ENCODE results near the gene GPC6.

Gene GPC6

GRCh38 chr13:94129490-94129894, 902.9 kb downstream of the GPC6 start:
- no peak for TF ChIP-seq CTCF (IDR thresholded peaks at IDR 0.05; ENCODE audit: low read depth, low read length)
- in situ Hi-C loops (cut with HindIII; ENCODE audit: low sequenced_read_pairs), result no loop called here
- no peak overlapping the region for H3K4me3 ChIP-seq (ENCODE audit: low read depth, low read length)
- DNase-seq (ENCODE audit: low read depth, low spot score), result no peak

- H3K4me3 ChIP-seq (ENCODE audit: low read depth, low read length), result no peak overlapping the region
- no peak for DNase-seq (ENCODE audit: low read depth, low spot score)
- no peak for TF ChIP-seq CTCF (IDR thresholded peaks at IDR 0.05; ENCODE audit: low read depth, low read length)
- in situ Hi-C loops (cut with HindIII; ENCODE audit: low sequenced_read_pairs), result no loop called here
Observed at GRCh38 chr13:94138831-94139230, 912.2 kb downstream of the GPC6 start.

- no peak for TF ChIP-seq CTCF (IDR thresholded peaks at IDR 0.05; ENCODE audit: low read depth, low read length)
- in situ Hi-C loops (cut with HindIII; ENCODE audit: low sequenced_read_pairs), result no loop called here
- peak; percentile 17 for DNase-seq (ENCODE audit: low read depth, low spot score)
- no peak overlapping the region for H3K4me3 ChIP-seq (ENCODE audit: low read depth, low read length)
Observed at GRCh38 chr13:94139393-94139995, 912.9 kb downstream of the GPC6 start.

- TF ChIP-seq CTCF (IDR thresholded peaks at IDR 0.05; ENCODE audit: low read depth, low read length), result no peak
- no peak overlapping the region for H3K4me3 ChIP-seq (ENCODE audit: low read depth, low read length)
- DNase-seq (ENCODE audit: low read depth, low spot score), result no peak
- in situ Hi-C loops (cut with HindIII; ENCODE audit: low sequenced_read_pairs), result no loop called here
Observed at GRCh38 chr13:94140027-94140426, 913.4 kb downstream of the GPC6 start.

GRCh38 chr13:94140511-94140910, 913.9 kb downstream of the GPC6 start:
- no peak for TF ChIP-seq CTCF (IDR thresholded peaks at IDR 0.05; ENCODE audit: low read depth, low read length)
- in situ Hi-C loops (cut with HindIII; ENCODE audit: low sequenced_read_pairs), result no loop called here
- no peak overlapping the region for H3K4me3 ChIP-seq (ENCODE audit: low read depth, low read length)
- DNase-seq (ENCODE audit: low read depth, low spot score), result no peak

- no peak overlapping the region for H3K4me3 ChIP-seq (ENCODE audit: low read depth, low read length)
- in situ Hi-C loops (cut with HindIII; ENCODE audit: low sequenced_read_pairs), result no loop called here
- no peak for DNase-seq (ENCODE audit: low read depth, low spot score)
- no peak for TF ChIP-seq CTCF (IDR thresholded peaks at IDR 0.05; ENCODE audit: low read depth, low read length)
Observed at GRCh38 chr13:94143624-94144350, 917.2 kb downstream of the GPC6 start.
